Spinal cord (tissue), 10 donors: ENCODE measurements around the gene ITPRIPL1. TPM values are rescaled to one million over a fixed set of nuclear protein-coding genes. Genes with fewer than 3 reads are reported as not detected.
"Not testable (repeated sequence)": the region's sequence is repeated elsewhere in the genome, so short reads cannot be mapped to it uniquely, and the experiment has no call there.

Experiments used
- DNase-seq, 6 donors: peaks; one replicate each; pipeline versions ENCODE4 v3.0.0 to v3.0.0-alpha.2; 2013 to 2015; ENCODE audit warnings: low spot score in 6 of 6, low read depth in 4 of 6
- H3K27ac ChIP-seq: one replicate; pipeline ENCODE4 v1.5.1; 2013; ENCODE audit warnings: low read depth, low read length, control low read depth
- H3K27me3 ChIP-seq: one replicate; pipeline ENCODE4 v1.6.1; 2013; ENCODE audit warnings: low read length; ENCODE audit not compliant: control insufficient read depth, insufficient read depth
- H3K36me3 ChIP-seq: one replicate; pipeline ENCODE4 v1.6.1; 2013; ENCODE audit warnings: low read length; ENCODE audit not compliant: control insufficient read depth, insufficient read depth
- H3K4me1 ChIP-seq: one replicate; pipeline ENCODE4 v1.6.1; 2013; ENCODE audit warnings: low read length; ENCODE audit not compliant: control insufficient read depth, insufficient read depth
- H3K4me3 ChIP-seq: one replicate; pipeline ENCODE4 v1.5.1; 2013; ENCODE audit warnings: low read depth, low read length, control low read depth
- H3K9me3 ChIP-seq: one replicate; pipeline ENCODE4 v1.6.1; 2013; ENCODE audit warnings: low read length; ENCODE audit not compliant: control insufficient read depth, insufficient read depth
- WGBS: methylation state at CpG from one replicate; pipeline ENCODE4 v1.1.5; 2013; ENCODE audit warnings: missing lambda C conversion rate; ENCODE audit not compliant: insufficient coverage; 5-methylcytosine and 5-hydroxymethylcytosine counted together
- long read RNA-seq, 4 donors: transcript quantifications; one replicate each; lab custom pipeline, GENCODE V29; 2026
- polyA plus RNA-seq, 2 donors: library from polyadenylated mRNA; unstranded; fragments of 120-200 nt; gene quantifications; one replicate each; pipeline ENCODE4 v1.2.1, GENCODE V29; 2013; ENCODE audit not compliant: insufficient read length in 2 of 2
- total RNA-seq, 2 donors: library from RNA; depleted of rRNA in 1 of 2; stranded (reverse); fragments of 120-200 nt in 1 of 2; fragments of >200 nt in 1 of 2; gene quantifications; one replicate each; pipeline versions ENCODE4 v1.2.3 to v1.2.4, GENCODE V29; 2013 to 2014
- donor health status: healthy.

ITPRIPL1 gene, protein sequence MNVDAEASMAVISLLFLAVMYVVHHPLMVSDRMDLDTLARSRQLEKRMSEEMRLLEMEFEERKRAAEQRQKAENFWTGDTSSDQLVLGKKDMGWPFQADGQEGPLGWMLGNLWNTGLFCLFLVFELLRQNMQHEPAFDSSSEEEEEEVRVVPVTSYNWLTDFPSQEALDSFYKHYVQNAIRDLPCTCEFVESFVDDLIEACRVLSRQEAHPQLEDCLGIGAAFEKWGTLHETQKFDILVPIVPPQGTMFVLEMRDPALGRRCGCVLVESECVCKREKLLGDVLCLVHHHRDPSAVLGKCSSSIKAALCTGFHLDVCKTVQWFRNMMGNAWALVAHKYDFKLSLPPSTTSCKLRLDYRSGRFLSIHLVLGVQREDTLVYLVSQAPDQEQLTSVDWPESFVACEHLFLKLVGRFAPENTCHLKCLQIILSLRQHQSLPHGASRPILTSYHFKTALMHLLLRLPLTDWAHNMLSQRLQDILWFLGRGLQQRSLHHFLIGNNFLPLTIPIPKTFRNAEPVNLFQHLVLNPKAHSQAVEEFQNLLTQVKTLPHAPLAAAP
- total RNA-seq (1 to 10 TPM; 2.3 to 7.5 TPM), polyA plus RNA-seq (1 to 10 TPM; 1.4 to 2.2 TPM)
- long read RNA-seq, donor 1, full-length matches to known transcripts: 3 of 3 reads
- long read RNA-seq, donor 1, partial matches to known transcripts: 0 of 3 reads
- long read RNA-seq, donor 1, other reads (novel, unspliced or antisense): 0 of 3 reads
- long read RNA-seq, donor 2, full-length matches to known transcripts: 2 of 2 reads
- long read RNA-seq, donor 2, partial matches to known transcripts: 0 of 2 reads
- long read RNA-seq, donor 2, other reads (novel, unspliced or antisense): 0 of 2 reads
- long read RNA-seq, donor 3: 0 reads
- long read RNA-seq, donor 4, full-length matches to known transcripts: 8 of 8 reads
- long read RNA-seq, donor 4, partial matches to known transcripts: 0 of 8 reads
- long read RNA-seq, donor 4, other reads (novel, unspliced or antisense): 0 of 8 reads

DNA sequence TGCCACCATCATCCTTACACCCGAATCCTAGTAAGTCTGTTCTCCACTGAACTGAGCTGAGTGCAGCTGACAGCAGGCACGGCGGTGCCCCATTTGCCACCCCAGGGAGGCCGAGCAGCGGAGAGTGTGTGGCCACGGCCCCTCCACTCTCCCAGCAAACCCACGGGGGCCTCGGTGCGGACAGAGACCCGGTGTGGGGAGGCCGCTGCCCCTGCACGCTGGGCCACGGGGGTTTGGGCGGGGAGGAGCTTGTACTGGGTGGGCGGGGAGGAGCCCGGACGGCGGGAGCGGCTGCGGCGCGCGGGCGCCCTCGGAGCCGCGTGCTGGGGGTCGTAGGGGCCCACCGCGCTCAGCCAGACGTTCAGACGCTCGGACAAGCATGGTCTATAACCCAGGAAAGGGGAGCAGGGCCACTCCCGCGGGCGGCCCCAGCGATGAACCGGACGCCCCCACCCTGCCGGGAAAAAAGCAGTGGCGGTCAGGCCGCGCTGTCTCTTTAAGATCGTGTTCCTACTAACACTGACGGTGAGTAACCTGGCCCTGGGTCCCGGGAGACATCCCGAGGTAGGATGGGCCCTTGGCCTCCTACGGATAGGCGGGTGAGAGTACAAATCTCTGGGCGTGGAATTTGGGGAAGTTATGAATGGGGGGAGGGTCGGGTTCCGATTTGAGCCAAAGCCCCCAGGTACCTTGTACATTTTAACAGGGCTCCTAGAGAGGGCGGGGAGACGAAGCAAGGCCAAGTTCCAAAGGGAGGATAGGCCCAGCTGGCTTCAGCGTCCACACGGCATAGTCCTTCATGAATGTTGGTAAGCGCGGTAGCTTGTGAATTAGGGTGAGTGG lies at the start of gene ITPRIPL1:
TSS of gene ITPRIPL1 (plus strand) at position 277 of the 843 bp plus-strand sequence. CDS start at position 800, 523 bp downstream.
- DNase-seq: peak in 2 of 6 donors; percentile 26 to 49
- Histone ChIP-seq H3K4me3 (peak within 1 kb of the TSS; percentile 61), H3K4me1 (peaks cover 30% of the 10 kb centered on the region), H3K27me3 (peaks cover 47% of the 10 kb centered on the region), H3K27ac (no peak within 1 kb of the TSS), H3K36me3 (no peaks in the 10 kb centered on the region), H3K9me3 (no peaks in the 10 kb centered on the region)
- 5% methylated on average over 51 of the region's 58 CpGs for WGBS

DNA sequence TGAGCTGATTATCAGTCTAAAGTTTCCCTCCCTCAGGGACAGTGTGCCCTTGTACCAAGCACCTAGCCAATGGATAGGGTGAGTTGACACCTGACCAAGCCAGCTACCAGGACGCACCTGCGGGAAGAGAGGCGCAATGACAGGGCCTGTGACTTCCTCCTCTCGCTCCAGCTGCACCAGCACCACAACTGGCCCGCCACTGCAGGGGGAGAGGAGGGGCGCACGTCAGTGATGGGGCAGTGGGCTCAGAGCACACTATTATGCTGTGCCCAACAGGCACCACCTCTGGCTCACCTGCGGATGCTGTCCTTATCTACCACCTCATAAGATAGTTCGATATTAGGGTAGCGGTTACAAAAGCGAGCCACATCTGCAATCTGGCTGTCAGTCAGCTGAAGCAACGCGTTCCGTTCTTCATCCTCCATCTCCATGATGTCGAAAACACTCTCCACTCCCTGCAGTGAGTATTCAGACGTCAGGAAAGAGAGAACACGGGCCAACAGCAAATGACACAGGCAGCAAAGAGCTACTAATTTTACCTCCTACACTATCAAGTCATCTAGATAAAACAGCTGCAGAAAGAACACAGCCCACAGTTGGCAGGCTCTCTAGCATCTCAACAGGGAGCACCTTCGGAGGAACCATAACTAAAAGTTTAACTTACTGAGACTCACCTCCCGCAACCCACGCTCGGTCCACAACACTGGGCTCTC lies 48.2 kb upstream of the ITPRIPL1 start:
- Histone ChIP-seq H3K27me3 (no peaks in the 10 kb centered on the region), H3K36me3 (peaks cover 87% of the 10 kb centered on the region), H3K4me3 (no peak overlapping the region), H3K27ac (no peak overlapping the region), H3K4me1 (no peaks in the 10 kb centered on the region), H3K9me3 (no peaks in the 10 kb centered on the region)
- WGBS: 92% methylated on average over 14 of the region's 21 CpGs
- DNase-seq: no peak

DNA sequence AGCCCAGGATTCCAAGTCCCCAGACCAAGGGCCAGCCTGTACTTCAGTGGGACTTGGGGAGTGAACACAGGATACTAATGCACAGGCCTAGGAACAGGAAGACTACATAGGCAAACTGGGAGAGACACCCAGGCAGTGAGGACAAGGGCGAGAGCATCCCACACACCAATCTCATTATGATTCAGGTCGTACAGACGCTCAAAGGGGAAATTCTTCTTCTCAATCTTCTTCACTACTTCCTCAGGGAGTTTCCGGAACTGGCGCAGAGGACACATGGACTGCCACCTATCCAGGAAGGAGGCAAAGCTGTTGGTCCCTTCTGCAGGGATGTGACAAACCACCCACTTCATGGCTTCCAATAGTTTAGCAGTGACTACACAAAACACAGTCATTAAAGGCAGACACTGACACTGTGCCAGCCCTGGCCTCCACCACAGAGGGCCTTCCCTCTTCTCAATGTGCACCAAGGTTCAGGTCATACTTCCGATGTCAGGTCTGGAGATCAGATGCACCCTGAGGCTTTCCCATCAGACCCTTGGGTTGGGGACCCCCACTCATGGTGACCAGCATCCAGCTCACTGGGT lies 37.8 kb upstream of the ITPRIPL1 start:
- WGBS: 90% methylated on average over 6 of the region's 6 CpGs
- peaks cover 94% of the 10 kb centered on the region for H3K36me3 ChIP-seq

DNA sequence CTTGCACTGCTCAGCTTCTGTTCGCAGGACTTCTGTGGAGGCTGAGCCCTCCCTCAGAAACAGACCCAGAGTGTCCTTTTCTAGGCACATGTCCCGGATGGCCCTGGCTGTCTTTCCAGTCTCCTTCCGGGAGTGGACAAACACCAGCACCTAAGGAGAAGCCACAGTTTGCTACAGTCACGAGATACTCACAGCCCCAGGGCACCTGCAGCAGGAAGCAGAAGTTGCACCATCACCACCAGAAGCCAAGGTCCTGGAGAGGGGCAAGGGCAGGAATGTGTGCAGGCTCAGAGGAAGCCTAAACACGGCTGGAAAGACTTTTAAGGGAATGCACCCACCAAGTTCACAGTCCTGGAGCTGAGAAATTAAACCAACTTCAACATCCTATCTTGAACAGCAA lies 33.4 kb upstream of the ITPRIPL1 start:
- Histone ChIP-seq H3K4me3 (no peak overlapping the region), H3K27me3 (no peaks in the 10 kb centered on the region), H3K9me3 (no peaks in the 10 kb centered on the region), H3K4me1 (no peaks in the 10 kb centered on the region), H3K27ac (no peak overlapping the region), H3K36me3 (peaks cover 74% of the 10 kb centered on the region)
- DNase-seq: no peak
- WGBS: 100% methylated on average over 4 of the region's 5 CpGs

More for the DNA sequence above, 37.8 kb upstream of the ITPRIPL1 start:
- no peak overlapping the region for H3K27ac ChIP-seq
- no peaks in the 10 kb centered on the region for H3K9me3 ChIP-seq
- no peaks in the 10 kb centered on the region for H3K4me1 ChIP-seq
- DNase-seq: no peak
- H3K27me3 ChIP-seq: no peaks in the 10 kb centered on the region
- H3K4me3 ChIP-seq: no peak overlapping the region

DNA sequence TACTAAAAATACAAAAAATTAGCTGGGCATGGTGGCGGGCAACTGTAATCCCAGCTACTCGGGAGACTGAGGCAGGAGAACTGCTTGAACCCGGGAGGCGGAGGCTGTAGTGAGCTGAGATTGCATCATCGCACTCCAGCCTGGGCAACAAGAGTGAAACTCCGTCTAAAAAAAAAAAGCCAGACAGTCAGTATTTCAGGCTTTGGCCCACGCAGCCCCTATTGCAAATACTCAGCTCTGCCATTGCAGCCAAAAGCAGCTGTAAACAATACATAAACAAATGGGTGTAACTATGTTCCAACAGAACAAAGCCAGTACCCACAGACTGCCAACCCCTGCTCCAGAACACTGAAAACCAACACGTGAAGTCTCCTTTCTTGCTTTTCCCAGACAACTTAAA lies 30.8 kb upstream of the ITPRIPL1 start:
- not testable (repeated sequence) for DNase-seq, H3K27ac ChIP-seq, H3K4me3 ChIP-seq, H3K9me3 ChIP-seq, H3K4me1 ChIP-seq, H3K27me3 ChIP-seq
- 93% methylated on average over 6 of the region's 8 CpGs for WGBS
- peaks cover 68% of the 10 kb centered on the region for H3K36me3 ChIP-seq

DNA sequence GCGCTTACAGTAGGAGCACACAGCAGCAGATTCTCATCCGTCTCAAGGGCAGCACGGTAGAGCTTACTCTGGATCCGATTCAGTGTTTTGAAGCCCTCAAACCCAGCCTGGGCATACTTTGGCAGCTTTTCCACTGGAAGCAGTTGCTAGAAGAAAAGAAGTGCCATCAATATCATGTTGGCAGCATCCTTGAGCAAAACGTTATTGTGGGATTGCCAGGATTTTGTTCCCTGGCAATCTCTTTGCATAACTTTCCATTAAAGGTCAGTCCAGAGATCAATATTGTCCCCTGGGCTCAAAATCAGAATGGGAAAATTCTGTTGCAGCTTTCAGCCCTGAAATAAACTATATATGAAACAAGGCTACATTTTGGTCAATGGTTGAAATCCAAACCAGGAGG lies 28.2 kb upstream of the ITPRIPL1 start:
- 85% methylated on average over 5 of the region's 5 CpGs for WGBS
- no peaks in the 10 kb centered on the region for H3K27me3 ChIP-seq
- peaks cover 63% of the 10 kb centered on the region for H3K36me3 ChIP-seq
- H3K4me1 ChIP-seq: no peaks in the 10 kb centered on the region
- DNase-seq: no peak
- H3K9me3 ChIP-seq: no peaks in the 10 kb centered on the region
- H3K4me3 ChIP-seq: no peak overlapping the region
- no peak overlapping the region for H3K27ac ChIP-seq

DNA sequence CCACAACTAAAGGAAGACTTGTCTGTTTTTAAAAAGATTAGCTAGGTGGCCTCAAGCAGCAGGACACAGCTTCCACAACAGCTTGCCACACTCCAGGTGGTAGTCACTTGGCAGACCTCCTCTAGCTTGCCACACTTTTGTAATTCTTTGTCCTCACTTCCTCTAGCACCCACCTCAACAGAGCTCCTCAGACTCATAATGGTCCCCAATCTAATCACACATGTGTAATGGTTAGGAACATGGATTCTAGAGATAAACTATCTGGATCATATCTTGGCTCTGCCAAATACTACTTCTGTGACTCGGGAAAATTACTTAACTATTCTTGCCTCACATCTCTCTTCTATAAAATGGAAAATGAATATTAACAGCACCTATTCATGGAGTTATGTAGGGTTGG lies 23.3 kb upstream of the ITPRIPL1 start:
- no peak overlapping the region for H3K4me3 ChIP-seq
- peaks cover 11% of the 10 kb centered on the region for H3K4me1 ChIP-seq
- H3K9me3 ChIP-seq: no peaks in the 10 kb centered on the region
- H3K27ac ChIP-seq: no peak overlapping the region
- WGBS: no CpG with 5 or more reads among the region's 1 CpG
- H3K27me3 ChIP-seq: no peaks in the 10 kb centered on the region
- no peak for DNase-seq
- peaks cover 50% of the 10 kb centered on the region for H3K36me3 ChIP-seq

DNA sequence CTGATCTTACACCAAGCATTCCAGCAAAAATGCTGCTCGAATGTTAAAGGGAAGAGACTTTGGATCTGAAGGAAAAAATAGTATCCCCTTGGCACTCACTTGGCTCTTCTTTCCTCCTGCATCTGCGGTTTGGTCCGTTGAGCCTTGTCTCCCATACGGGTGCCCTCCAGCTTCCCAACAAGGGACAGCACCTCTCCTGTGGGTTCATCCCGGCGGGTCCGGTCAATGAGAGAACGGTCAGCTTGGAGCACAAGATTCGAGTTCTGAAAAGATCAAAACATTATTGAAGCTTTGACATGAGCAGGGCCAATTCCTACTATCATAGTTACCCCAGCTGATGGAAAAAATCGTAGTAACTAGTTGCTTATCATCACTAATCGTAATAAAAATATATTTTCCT lies 20.5 kb upstream of the ITPRIPL1 start:
- Histone ChIP-seq H3K27ac (no peak overlapping the region), H3K4me1 (peaks cover 11% of the 10 kb centered on the region), H3K36me3 (peaks cover 30% of the 10 kb centered on the region), H3K27me3 (no peaks in the 10 kb centered on the region), H3K9me3 (no peaks in the 10 kb centered on the region), H3K4me3 (peak overlapping the region; percentile 91)
- 60% methylated on average over 5 of the region's 11 CpGs for WGBS
- no peak for DNase-seq
